HG02759 (cell line): ENCODE data around the gene GLS.

Experiments used
- ATAC-seq: cut with Tn5 transposase; IDR thresholded peaks from one replicate; pipeline ENCODE4 v1.9.1; 2021; ENCODE audit warnings: mild to moderate bottlenecking, moderate library complexity; ENCODE audit not compliant: unreplicated experiment

GLS gene

GRCh38 chr2:190965580-190966222, 85.1 kb downstream of the GLS start:
- no peak for ATAC-seq

GRCh38 chr2:190968522-190968921, 87.9 kb downstream of the GLS start:
- no peak for ATAC-seq

- no peak for ATAC-seq
These were observed 89.5 kb downstream of the GLS start for GRCh38 chr2:190970160-190970559.

GRCh38 chr2:190970873-190971506, 90.4 kb downstream of the GLS start:
- ATAC-seq = no peak

GRCh38 chr2:190972213-190972612, 91.6 kb downstream of the GLS start:
- no peak for ATAC-seq

GRCh38 chr2:190972846-190973245, 92.2 kb downstream of the GLS start:
- ATAC-seq = no peak

GRCh38 chr2:190973262-190973661, 92.6 kb downstream of the GLS start:
- ATAC-seq = no peak

- ATAC-seq = no peak
These were observed 93.4 kb downstream of the GLS start for GRCh38 chr2:190973726-190974628.

- ATAC-seq = no peak
These were observed 94.2 kb downstream of the GLS start for GRCh38 chr2:190974629-190975361.

- ATAC-seq = no peak
These were observed 95.9 kb downstream of the GLS start for GRCh38 chr2:190976521-190976920.

GRCh38 chr2:190977505-190977904, 96.9 kb downstream of the GLS start:
- ATAC-seq = no peak

- ATAC-seq = no peak
These were observed 97.9 kb downstream of the GLS start for GRCh38 chr2:190978389-190979053.

GRCh38 chr2:190979906-190980629, 99.4 kb downstream of the GLS start:
- no peak for ATAC-seq

GRCh38 chr2:190980630-190981209, 100.1 kb downstream of the GLS start:
- no peak for ATAC-seq

- no peak for ATAC-seq
These were observed 100.7 kb downstream of the GLS start for GRCh38 chr2:190981333-190981732.

GRCh38 chr2:190981733-190982132, 101.1 kb downstream of the GLS start:
- no peak for ATAC-seq

GRCh38 chr2:190982262-190983034, 101.8 kb downstream of the GLS start:
- ATAC-seq = no peak

GRCh38 chr2:190984595-190984994, 104.0 kb downstream of the GLS start:
- ATAC-seq = no peak
